IMR-90 (cell line): ENCODE measurements around the gene ZNF774. TPM values are rescaled to one million over a fixed set of nuclear protein-coding genes. Genes with fewer than 3 reads are reported as not detected.

Source experiments
- ATAC-seq: fragments of 200-7000 bp; cut with Tn5 transposase; 2 replicates; pipeline ENCODE4 v1.9.1; 2020; ENCODE audit warnings: low read depth, mild to moderate bottlenecking, moderate library complexity
- BruUV-seq: library from RNA; stranded (reverse); fragments of 400-500 nt; replicated peaks from 2 replicates; lab custom pipeline; 2021; lab: Mats Ljungman, UMichigan
- CTCF ChIA-PET: fragments of 300-600 bp; formaldehyde crosslinking; extraction: SDS; loops from one replicate; lab custom pipeline; 2021; ENCODE audit warnings: antibody characterized with exemption; lab: Yijun Ruan, JAX
- POLR2A ChIA-PET: fragments of 300-600 bp; sonication (Branson Sonifier 250); formaldehyde crosslinking; loops from one replicate; lab custom pipeline; 2022; ENCODE audit warnings: antibody characterized with exemption; ENCODE audit not compliant: unreplicated experiment; lab: Charles Lee
- DNase-seq: peaks from one replicate; pipeline ENCODE4 v3.0.0; 2013
- H2AFZ ChIP-seq: replicated peaks from 2 replicates; pipeline ENCODE3; 2013; ENCODE audit warnings: low read length, mild to moderate bottlenecking; ENCODE audit not compliant: poor library complexity
- H2AK5ac ChIP-seq: 2 replicates; pipeline ENCODE4 v1.6.1; 2013; ENCODE audit warnings: low read depth, low read length, inconsistent platforms
- H2AK9ac ChIP-seq: replicated peaks from 2 replicates; pipeline ENCODE3; 2013; ENCODE audit warnings: mild to moderate bottlenecking, low read depth, low read length, moderate library complexity; ENCODE audit not compliant: poor library complexity
- H2BK120ac ChIP-seq: 2 replicates; pipeline ENCODE4 v1.6.1; 2013; ENCODE audit warnings: low read depth, low read length, inconsistent platforms
- H2BK15ac ChIP-seq: 3 replicates; pipeline ENCODE4 v1.6.1; 2013; ENCODE audit warnings: low read depth, low read length, inconsistent platforms
- H2BK20ac ChIP-seq: 2 replicates; pipeline ENCODE4 v1.6.1; 2013; ENCODE audit warnings: low read depth, mild to moderate bottlenecking, inconsistent platforms, low read length, moderate library complexity
- H2BK5ac ChIP-seq: 2 replicates; pipeline ENCODE4 v1.6.1; 2013; ENCODE audit warnings: mild to moderate bottlenecking, low read depth, low read length, inconsistent platforms; ENCODE audit not compliant: poor library complexity, severe bottlenecking
- H3K14ac ChIP-seq: replicated peaks from 2 replicates; pipeline ENCODE4 v1.6.1; 2013; ENCODE audit warnings: low read depth, low read length, inconsistent platforms
- H3K18ac ChIP-seq: 2 replicates; pipeline ENCODE4 v1.6.1; 2013; ENCODE audit warnings: low read depth, low read length, control low read depth
- H3K23ac ChIP-seq: 2 replicates; pipeline ENCODE4 v1.6.1; 2013; ENCODE audit warnings: low read depth, low read length, inconsistent platforms
- H3K27ac ChIP-seq: 2 replicates; pipeline ENCODE4 v1.5.1; 2013; ENCODE audit warnings: mild to moderate bottlenecking, control low read depth, low read length; ENCODE audit not compliant: insufficient read depth
- H3K27me3 ChIP-seq: 2 replicates; pipeline ENCODE4 v1.6.1; 2013; ENCODE audit warnings: low read length; ENCODE audit not compliant: control insufficient read depth, insufficient read depth
- H3K36me3 ChIP-seq: 2 replicates; pipeline ENCODE4 v1.6.1; 2013; ENCODE audit warnings: low read length, mixed read lengths; ENCODE audit not compliant: control insufficient read depth, insufficient read depth
- H3K4ac ChIP-seq: 2 replicates; pipeline ENCODE4 v1.6.1; 2013; ENCODE audit warnings: low read depth, low read length, inconsistent platforms
- H3K4me1 ChIP-seq: 2 replicates; pipeline ENCODE4 v1.6.1; 2013; ENCODE audit warnings: low read length, mixed read lengths; ENCODE audit not compliant: control insufficient read depth, insufficient read depth
- H3K4me2 ChIP-seq: 2 replicates; pipeline ENCODE4 v1.6.1; 2013; ENCODE audit warnings: low read depth, mild to moderate bottlenecking, control low read depth, low read length, moderate library complexity
- H3K4me3 ChIP-seq: 2 replicates; pipeline ENCODE4 v1.5.1; 2013; ENCODE audit warnings: low read depth, mild to moderate bottlenecking, control low read depth, low read length, moderate library complexity; ENCODE audit not compliant: insufficient read depth
- H3K56ac ChIP-seq: 2 replicates; pipeline ENCODE4 v1.6.1; 2013; ENCODE audit warnings: low read length, inconsistent platforms; ENCODE audit not compliant: insufficient read depth; ENCODE audit errors: extremely low read depth
- H3K79me1 ChIP-seq, 2 experiments: 2 replicates each; pipeline ENCODE4 v1.6.1; 2013; ENCODE audit warnings: low read length in 2 of 2, inconsistent platforms in 1 of 2, low read depth in 1 of 2
- H3K9ac ChIP-seq: 2 replicates; pipeline ENCODE4 v1.6.1; 2013; ENCODE audit warnings: low read depth, low read length, control low read depth
- H3K9me1 ChIP-seq: 2 replicates; pipeline ENCODE4 v1.6.1; 2013; ENCODE audit warnings: low read length, inconsistent platforms; ENCODE audit not compliant: insufficient read depth
- H3K9me3 ChIP-seq: 2 replicates; pipeline ENCODE4 v1.6.1; 2013; ENCODE audit warnings: low read length; ENCODE audit not compliant: control insufficient read depth, insufficient read depth
- H4K20me1 ChIP-seq: 2 replicates; pipeline ENCODE4 v1.6.1; 2013; ENCODE audit warnings: low read length, inconsistent platforms; ENCODE audit not compliant: insufficient read depth
- H4K5ac ChIP-seq: 2 replicates; pipeline ENCODE4 v1.6.1; 2013; ENCODE audit warnings: mild to moderate bottlenecking, low read depth, low read length, control low read depth
- H4K8ac ChIP-seq, 2 experiments: 2 replicates each; pipeline ENCODE4 v1.6.1; 2013; ENCODE audit warnings: low read depth in 2 of 2, low read length in 2 of 2, control low read depth in 1 of 2, inconsistent platforms in 1 of 2
- H4K91ac ChIP-seq: 2 replicates; pipeline ENCODE4 v1.6.1; 2013; ENCODE audit warnings: low read depth, low read length, inconsistent platforms; ENCODE audit not compliant: insufficient read depth
- BHLHE40 ChIP-seq: fragments of 150-350 bp; IDR thresholded peaks from 2 replicates; pipeline ENCODE4 v1.6.1; 2016; ENCODE audit warnings: mild to moderate bottlenecking, low read depth, low read length
- CHD1 ChIP-seq: IDR thresholded peaks from 2 replicates; pipeline ENCODE4 v1.6.1; 2012; ENCODE audit warnings: low read depth, low read length, improper control_type of control experiment
- CTCF ChIP-seq: conservative IDR thresholded peaks from 2 replicates; pipeline ENCODE4 v1.5.1; 2012; ENCODE audit warnings: mild to moderate bottlenecking, low read depth, low read length, improper control_type of control experiment
- MAFK ChIP-seq: IDR thresholded peaks from 2 replicates; pipeline ENCODE4 v1.6.1; 2012; ENCODE audit warnings: low read depth, low read length, improper control_type of control experiment
- MAZ ChIP-seq: IDR thresholded peaks from 2 replicates; pipeline ENCODE4 v1.6.1; 2012; ENCODE audit warnings: low read depth, mild to moderate bottlenecking, low read length, improper control_type of control experiment, moderate library complexity, borderline replicate concordance
- MXI1 ChIP-seq: IDR thresholded peaks from 2 replicates; pipeline ENCODE4 v1.6.1; 2012; ENCODE audit warnings: low read depth, mild to moderate bottlenecking, low read length, moderate library complexity, borderline replicate concordance
- POLR2A ChIP-seq: IDR thresholded peaks from 2 replicates; pipeline ENCODE4 v1.6.1; 2012; ENCODE audit warnings: mild to moderate bottlenecking, low read depth, low read length
- RAD21 ChIP-seq: IDR thresholded peaks from 2 replicates; pipeline ENCODE4 v1.6.1; 2012; ENCODE audit warnings: low read length, improper control_type of control experiment
- RCOR1 ChIP-seq: IDR thresholded peaks from 2 replicates; pipeline ENCODE4 v1.6.1; 2012; ENCODE audit warnings: mild to moderate bottlenecking, low read length, improper control_type of control experiment; ENCODE audit not compliant: insufficient replicate concordance
- RFX5 ChIP-seq: IDR thresholded peaks from 2 replicates; pipeline ENCODE4 v1.8.0; 2012; ENCODE audit warnings: low read depth, mild to moderate bottlenecking, low read length, moderate library complexity
- SMC3 ChIP-seq: fragments of 150-350 bp; IDR thresholded peaks from 2 replicates; pipeline ENCODE4 v1.6.1; 2016; ENCODE audit warnings: low read depth, mild to moderate bottlenecking, antibody characterized with exemption, low read length, moderate library complexity
- WGBS, 2 experiments: methylation state at CpG; one replicate each; pipeline versions ENCODE4 v1.1.5 to v1.1.7; 2013; ENCODE audit warnings: missing lambda C conversion rate in 2 of 2; ENCODE audit not compliant: insufficient read length in 1 of 2; ENCODE audit errors: extremely low coverage in 2 of 2; 5-methylcytosine and 5-hydroxymethylcytosine counted together
- dilution Hi-C: fragments of 300-500 bp; cut with HindIII; formaldehyde crosslinking; loops from one replicate; pipeline ENCODE4 v1.14.3; 2018; ENCODE audit warnings: low sequenced_read_pairs; ENCODE audit not compliant: unreplicated experiment
- in situ Hi-C: fragments of 300-500 bp; cut with MboI; formaldehyde crosslinking; loops from 3 replicates; pipeline ENCODE4 v1.14.3; 2019; ENCODE audit warnings: low sequenced_read_pairs, inconsistent platforms, mixed read lengths
- intact Hi-C: fragments of 100-400 bp; cut with micrococcal nuclease; formaldehyde crosslinking; loops from 2 replicates; pipeline ENCODE4 v1.10.0; 2022
- polyA plus RNA-seq, 3 experiments: library from polyadenylated mRNA; depleted of rRNA; stranded (reverse); fragments of >200 nt; gene quantifications; 2 replicates each; pipeline ENCODE4 v1.2.3, GENCODE V29; 2012; ENCODE audit warnings: low replicate concordance in 1 of 3
- total RNA-seq: library from RNA; depleted of rRNA; stranded (reverse); fragments of >200 nt; gene quantifications from 2 replicates; pipeline ENCODE4 v1.2.3, GENCODE V29; 2012

The ZNF774 gene
- total and polyA plus RNA-seq, 2 of the 4 experiments (the other 2 are of a cell fraction): 0.91 to 1.1 TPM

DNA sequence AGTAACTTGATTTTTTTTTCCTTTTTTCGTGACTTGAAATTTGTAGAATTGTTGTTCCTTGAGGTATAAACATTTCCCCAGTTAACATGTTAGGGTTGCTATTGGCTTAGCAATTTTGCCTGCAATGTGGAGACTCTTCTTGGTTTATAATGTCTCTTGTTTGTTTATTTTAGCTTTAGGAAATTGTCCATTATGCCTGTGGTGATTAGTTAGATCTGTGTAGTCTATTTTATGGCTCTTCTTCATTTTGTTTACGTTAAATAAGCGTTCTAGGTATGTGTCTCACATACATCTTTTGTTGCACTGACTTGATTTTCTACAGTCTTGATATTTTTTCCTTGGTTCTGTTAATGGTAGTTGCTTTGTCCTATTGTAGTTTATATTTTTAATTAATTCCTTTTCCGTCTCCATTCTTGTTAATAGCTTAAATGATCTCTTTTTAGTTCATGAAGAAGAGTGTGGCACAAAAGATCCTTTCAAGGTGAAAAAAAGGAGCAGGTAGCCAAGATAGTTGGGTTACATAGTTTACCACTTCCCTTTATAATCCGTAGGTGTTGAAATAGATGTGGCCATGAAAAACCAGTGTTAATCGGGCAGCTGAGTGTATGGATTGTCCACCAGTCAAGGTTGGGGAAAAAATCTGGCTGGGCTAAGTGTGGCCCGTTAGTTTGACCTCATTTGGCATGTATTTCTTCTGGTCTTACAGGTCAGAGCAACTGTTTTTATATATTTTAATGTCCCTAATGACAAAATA, 48.1 kb downstream of the ZNF774 start (continued):
- TF ChIP-seq RCOR1 (no peak), CHD1 (no peak)

- intact Hi-C loops: loop anchor here (1.0 kb wide), 1 partner anchor 13 kb away; the partner anchor contains the start of gene IQGAP1
- peak; percentile 7; the same call in 1 of the 2 replicates for TF ChIP-seq RAD21
- TF ChIP-seq RFX5: no peak
- 0 out of 2 replicates have a peak, but pooled peaks have one; percentile 17 for TF ChIP-seq MAZ
- TF ChIP-seq RCOR1: no peak
- no peak for TF ChIP-seq BHLHE40
- peak; percentile 65 for TF ChIP-seq POLR2A
- TF ChIP-seq CHD1: no peak
- no peak for TF ChIP-seq CTCF
- 0 out of 2 replicates have a peak, but pooled peaks have one; percentile 18 for TF ChIP-seq MXI1
- no peak for TF ChIP-seq SMC3
- TF ChIP-seq MAFK: 0 out of 2 replicates have a peak, but pooled peaks have one; percentile 38
These were observed 48.8 kb downstream of the ZNF774 start for GRCh38 chr15:90400759-90401314.

More at GRCh38 chr15:90400759-90401314, 48.8 kb downstream of the ZNF774 start:
- H3K4ac ChIP-seq: peak overlapping the region; percentile 13; the same call in 1 of the 2 replicates
- H2BK15ac ChIP-seq: 0 out of 3 replicates have a peak overlapping the region, but pooled peaks have one; percentile 10
- H3K27ac ChIP-seq: peak overlapping the region; percentile 49; the same call in 1 of the 2 replicates
- ATAC-seq (peak; percentile 84), DNase-seq (peak; percentile 96)
- peak overlapping the region; percentile 29; the same call in 1 of the 2 replicates for H2BK120ac ChIP-seq
- dilution Hi-C loops: no loop called here
- no peak overlapping the region for H2BK20ac ChIP-seq
- H3K36me3 ChIP-seq: peaks cover 2% of the 10 kb centered on the region; the same call in 1 of the 2 replicates
- no peak overlapping the region for H2AFZ ChIP-seq
- BruUV-seq: no TSS peak
- H3K79me1 ChIP-seq: peaks cover 9 to 44% of the 10 kb centered on the region in 2 experiments; a peak in 3 of 4 replicates
- H3K56ac ChIP-seq: no peak overlapping the region
- peaks cover 11% of the 10 kb centered on the region for H3K9me1 ChIP-seq
- in situ Hi-C loops: no loop called here
- H3K4me1 ChIP-seq: peaks cover 16% of the 10 kb centered on the region; the same call in 1 of the 2 replicates
- H2AK5ac ChIP-seq: no peak overlapping the region; the same call in 1 of the 2 replicates
- H3K14ac ChIP-seq: no peak overlapping the region
- H3K4me2 ChIP-seq: peak overlapping the region; percentile 96
- H3K27me3 ChIP-seq: no peaks in the 10 kb centered on the region
- H3K18ac ChIP-seq: no peak overlapping the region; the same call in 1 of the 2 replicates
- WGBS, 2 experiments: no CpG with 5 or more reads among the region's 7 CpGs
- ChIA-PET CTCF (no interaction called here), POLR2A (interaction anchor here (0.6 kb wide), 1 partner anchor 628 kb away, joined by 6 read pairs; no protein-coding TSS in a partner anchor)
- H3K23ac ChIP-seq: peak overlapping the region; percentile 34; the same call in 1 of the 2 replicates
- no peak overlapping the region; the same call in 1 of the 2 replicates for H3K4me3 ChIP-seq
- peaks cover 76% of the 10 kb centered on the region for H4K20me1 ChIP-seq
- H4K5ac ChIP-seq: no peak overlapping the region
- H4K91ac ChIP-seq: no peak overlapping the region
- peak overlapping the region; percentile 75 for H2BK5ac ChIP-seq
- H3K9me3 ChIP-seq: no peaks in the 10 kb centered on the region
- 0 out of 4 replicates have a peak overlapping the region, but pooled peaks of 1 of the 2 experiments have one; percentile 1 for H4K8ac ChIP-seq
- no peak overlapping the region for H3K9ac ChIP-seq
- no peak overlapping the region for H2AK9ac ChIP-seq
